K562 (cell line): ENCODE data around the gene IFNGR2. TPM values are rescaled to one million over a fixed set of nuclear protein-coding genes. Genes with fewer than 3 reads are reported as not detected.
A peak's percentile ranks its signal among the peaks of the same experiment; 100 is the strongest.

Experiments
- BRD9 ChIP-seq: fragments of 450-650 bp; IDR thresholded peaks from 2 replicates; pipeline ENCODE4 v1.6.1; 2018; ENCODE audit warnings: low read depth; ENCODE audit not compliant: partially characterized antibody
- CBX8 ChIP-seq: fragments of 200-600 bp; sonication (generic); IDR thresholded peaks from 2 replicates; pipeline ENCODE4 v1.6.1; 2012; ENCODE audit warnings: borderline replicate concordance, mixed run types, low read depth, mild to moderate bottlenecking, moderate library complexity, mixed read lengths, low read length, control low read depth, inconsistent platforms; ENCODE audit not compliant: poor library complexity, severe bottlenecking; ENCODE audit errors: extremely low read depth
- CHCHD3 ChIP-seq: fragments of 250-450 bp; sonication (Bioruptor Pico); IDR thresholded peaks from 2 replicates; pipeline ENCODE4 v2.1.2; 2022; ENCODE audit warnings: mild to moderate bottlenecking
- CHD4 ChIP-seq: fragments of 200-600 bp; sonication (generic); IDR thresholded peaks from 3 replicates; pipeline ENCODE4 v1.6.1; 2012; ENCODE audit warnings: low read depth, mild to moderate bottlenecking, mixed read lengths, low read length, inconsistent platforms; ENCODE audit not compliant: insufficient read depth, insufficient replicate concordance, poor library complexity, severe bottlenecking
- E2F3 ChIP-seq: fragments of 250-450 bp; sonication (Bioruptor Pico); IDR thresholded peaks from 2 replicates; pipeline ENCODE4 v1.4.0; 2020; ENCODE audit warnings: mild to moderate bottlenecking
- ERF ChIP-seq: fragments of 450-650 bp; formaldehyde crosslinking; IDR thresholded peaks from 2 replicates; pipeline ENCODE4 v1.4.0; 2020; ENCODE audit warnings: mild to moderate bottlenecking, mixed read lengths
- HSF4 ChIP-seq: fragments of 250-450 bp; sonication (Bioruptor Pico); IDR thresholded peaks from 2 replicates; pipeline ENCODE4 v2.1.2; 2022; ENCODE audit warnings: mild to moderate bottlenecking, moderate library complexity, borderline replicate concordance
- MAFK ChIP-seq: IDR thresholded peaks from 2 replicates; pipeline ENCODE4 v1.6.1; 2011; ENCODE audit warnings: low read length, improper control_type of control experiment
- PHB2 ChIP-seq: fragments of 450-650 bp; IDR thresholded peaks from 2 replicates; pipeline ENCODE4 v1.6.1; 2017; ENCODE audit warnings: low read depth
- RHOXF2B ChIP-seq: fragments of 250-450 bp; sonication (Bioruptor Pico); conservative IDR thresholded peaks from 2 replicates; pipeline ENCODE4 v1.5.1; 2021
- SAP30 ChIP-seq: fragments of 200-600 bp; sonication (generic); IDR thresholded peaks from 2 replicates; pipeline ENCODE4 v1.6.1; 2012; ENCODE audit warnings: borderline replicate concordance, low read depth, mild to moderate bottlenecking, moderate library complexity, low read length, control low read depth, inconsistent platforms; ENCODE audit not compliant: insufficient read depth, poor library complexity, severe bottlenecking
- TEAD1 ChIP-seq, 2 experiments: fragments of 450-650 bp in 1 of 2; sonication (generic) in 1 of 2; formaldehyde crosslinking; IDR thresholded peaks; 2 replicates each; pipeline versions ENCODE4 v1.4.0 to v1.8.0; 2020 to 2022; ENCODE audit warnings: mild to moderate bottlenecking in 2 of 2, missing genetic modification reagents in 1 of 2
- ZNF561 ChIP-seq: fragments of 450-650 bp; formaldehyde crosslinking; conservative IDR thresholded peaks from 2 replicates; pipeline ENCODE4 v1.4.0; 2020; ENCODE audit warnings: mild to moderate bottlenecking, moderate library complexity
- ZNF699 ChIP-seq: fragments of 250-450 bp; sonication (Bioruptor Pico); IDR thresholded peaks from 2 replicates; pipeline ENCODE4 v1.8.0; 2021; ENCODE audit warnings: mild to moderate bottlenecking, moderate library complexity; ENCODE audit not compliant: insufficient replicate concordance
- ZNF75A ChIP-seq: fragments of 450-650 bp; formaldehyde crosslinking; IDR thresholded peaks from 2 replicates; pipeline ENCODE4 v1.4.0; 2020; ENCODE audit warnings: mild to moderate bottlenecking
- polyA plus RNA-seq, 8 experiments: library from polyadenylated mRNA; depleted of rRNA in 4 of 8; stranded (reverse) in 5 of 8; unstranded in 3 of 8; fragments of >200 nt; fragmentation: Nextera tagmentation in 2 of 8; fragmentation: Illumina TruSeq in 1 of 8; extraction: Ambion mirVana in 2 of 8; extraction: Trizol in 1 of 8; gene quantifications; 2 replicates each; pipeline versions ENCODE4 v1.2.1 to v1.2.3, GENCODE V29; 2011 to 2014; ENCODE audit warnings: inconsistent platforms in 1 of 8, missing spikeins in 1 of 8
- total RNA-seq, 7 experiments: library from RNA; depleted of rRNA in 6 of 7; stranded (reverse); fragments of >200 nt in 6 of 7; fragmentation: Illumina TruSeq in 2 of 7; extraction: Trizol in 2 of 7; gene quantifications; 2 replicates each; pipeline versions ENCODE4 v1.2.1 to v1.2.3, GENCODE V29; 2011 to 2021; ENCODE audit warnings: low replicate concordance in 1 of 7
- TF ChIP-seq, protein P1 (sequence below): fragments of 200-800 bp; sonication (Bioruptor generic); IDR thresholded peaks from 2 replicates; pipeline ENCODE4 v1.6.1; 2016; ENCODE audit warnings: missing genetic modification characterization, missing compliant biosample characterization
- TF ChIP-seq, protein P2 (sequence below): sonication (generic); formaldehyde crosslinking; IDR thresholded peaks from 2 replicates; pipeline ENCODE4 v1.8.0; 2023; ENCODE audit warnings: mild to moderate bottlenecking, missing genetic modification reagents

IFNGR2 gene
- total and polyA plus RNA-seq, 9 of the 15 experiments (the other 6 are each of a cell fraction or from before 2014, with no cell fraction given): 6.7 to 58.0 (median 28.5) TPM

DNA sequence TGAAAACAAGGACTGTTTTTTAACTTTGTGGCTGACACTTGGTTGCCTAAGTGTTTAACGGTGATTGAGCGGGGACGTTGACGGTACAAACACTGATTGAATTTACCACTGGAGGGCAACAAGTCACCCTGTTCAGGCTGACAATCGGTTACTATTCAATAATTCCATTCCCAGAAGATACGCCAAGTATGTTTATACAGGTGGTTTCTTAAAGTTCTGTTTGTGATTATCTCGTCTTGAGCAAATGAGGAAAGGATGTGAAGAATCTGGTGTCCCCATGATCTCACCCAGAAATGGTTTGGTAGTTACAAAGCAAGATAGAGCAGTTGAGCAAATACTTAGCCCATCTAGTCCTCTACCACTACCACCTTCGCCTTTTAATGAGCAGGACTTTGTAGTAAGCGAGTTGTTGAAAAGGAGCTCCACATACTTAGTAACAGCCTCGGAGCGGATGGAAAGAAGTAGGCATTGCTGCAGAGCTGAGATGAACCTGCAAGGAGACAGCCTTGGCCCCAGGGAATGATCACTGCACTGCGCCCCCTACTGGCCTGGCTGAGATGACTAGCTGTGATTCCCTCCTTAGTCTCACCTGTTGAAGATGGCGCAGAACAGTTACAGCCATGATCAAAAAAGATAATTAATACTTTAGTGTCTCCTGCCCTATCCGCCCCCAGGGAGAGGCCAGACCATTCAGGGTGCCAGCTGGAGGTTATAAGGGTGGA, 42.2 kb upstream of the IFNGR2 start (continued):
- TF ChIP-seq, protein P1, sequence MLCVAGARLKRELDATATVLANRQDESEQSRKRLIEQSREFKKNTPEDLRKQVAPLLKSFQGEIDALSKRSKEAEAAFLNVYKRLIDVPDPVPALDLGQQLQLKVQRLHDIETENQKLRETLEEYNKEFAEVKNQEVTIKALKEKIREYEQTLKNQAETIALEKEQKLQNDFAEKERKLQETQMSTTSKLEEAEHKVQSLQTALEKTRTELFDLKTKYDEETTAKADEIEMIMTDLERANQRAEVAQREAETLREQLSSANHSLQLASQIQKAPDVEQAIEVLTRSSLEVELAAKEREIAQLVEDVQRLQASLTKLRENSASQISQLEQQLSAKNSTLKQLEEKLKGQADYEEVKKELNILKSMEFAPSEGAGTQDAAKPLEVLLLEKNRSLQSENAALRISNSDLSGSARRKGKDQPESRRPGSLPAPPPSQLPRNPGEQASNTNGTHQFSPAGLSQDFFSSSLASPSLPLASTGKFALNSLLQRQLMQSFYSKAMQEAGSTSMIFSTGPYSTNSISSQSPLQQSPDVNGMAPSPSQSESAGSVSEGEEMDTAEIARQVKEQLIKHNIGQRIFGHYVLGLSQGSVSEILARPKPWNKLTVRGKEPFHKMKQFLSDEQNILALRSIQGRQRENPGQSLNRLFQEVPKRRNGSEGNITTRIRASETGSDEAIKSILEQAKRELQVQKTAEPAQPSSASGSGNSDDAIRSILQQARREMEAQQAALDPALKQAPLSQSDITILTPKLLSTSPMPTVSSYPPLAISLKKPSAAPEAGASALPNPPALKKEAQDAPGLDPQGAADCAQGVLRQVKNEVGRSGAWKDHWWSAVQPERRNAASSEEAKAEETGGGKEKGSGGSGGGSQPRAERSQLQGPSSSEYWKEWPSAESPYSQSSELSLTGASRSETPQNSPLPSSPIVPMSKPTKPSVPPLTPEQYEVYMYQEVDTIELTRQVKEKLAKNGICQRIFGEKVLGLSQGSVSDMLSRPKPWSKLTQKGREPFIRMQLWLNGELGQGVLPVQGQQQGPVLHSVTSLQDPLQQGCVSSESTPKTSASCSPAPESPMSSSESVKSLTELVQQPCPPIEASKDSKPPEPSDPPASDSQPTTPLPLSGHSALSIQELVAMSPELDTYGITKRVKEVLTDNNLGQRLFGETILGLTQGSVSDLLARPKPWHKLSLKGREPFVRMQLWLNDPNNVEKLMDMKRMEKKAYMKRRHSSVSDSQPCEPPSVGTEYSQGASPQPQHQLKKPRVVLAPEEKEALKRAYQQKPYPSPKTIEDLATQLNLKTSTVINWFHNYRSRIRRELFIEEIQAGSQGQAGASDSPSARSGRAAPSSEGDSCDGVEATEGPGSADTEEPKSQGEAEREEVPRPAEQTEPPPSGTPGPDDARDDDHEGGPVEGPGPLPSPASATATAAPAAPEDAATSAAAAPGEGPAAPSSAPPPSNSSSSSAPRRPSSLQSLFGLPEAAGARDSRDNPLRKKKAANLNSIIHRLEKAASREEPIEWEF (CRISPR knock-in tag): no peak
- TF ChIP-seq HSF4 (CRISPR knock-in tag) (no peak), RHOXF2B (CRISPR knock-in tag) (no peak), TEAD1 (CRISPR knock-in tag; IDR thresholded peaks at IDR 0.05) (0 out of 4 replicates have a peak, but pooled peaks of 1 of the 2 experiments have one; percentile 10), CHD4 (no peak), PHB2 (no peak), ZNF561 (CRISPR knock-in tag) (no peak), E2F3 (CRISPR knock-in tag) (no peak), SAP30 (no peak), MAFK (0 out of 2 replicates have a peak, but pooled peaks have one; percentile 14), BRD9 (no peak), ZNF699 (CRISPR knock-in tag) (no peak), ERF (CRISPR knock-in tag) (no peak), ZNF75A (CRISPR knock-in tag) (no peak), CHCHD3 (CRISPR knock-in tag) (no peak), CBX8 (no peak)
- TF ChIP-seq, protein P2, sequence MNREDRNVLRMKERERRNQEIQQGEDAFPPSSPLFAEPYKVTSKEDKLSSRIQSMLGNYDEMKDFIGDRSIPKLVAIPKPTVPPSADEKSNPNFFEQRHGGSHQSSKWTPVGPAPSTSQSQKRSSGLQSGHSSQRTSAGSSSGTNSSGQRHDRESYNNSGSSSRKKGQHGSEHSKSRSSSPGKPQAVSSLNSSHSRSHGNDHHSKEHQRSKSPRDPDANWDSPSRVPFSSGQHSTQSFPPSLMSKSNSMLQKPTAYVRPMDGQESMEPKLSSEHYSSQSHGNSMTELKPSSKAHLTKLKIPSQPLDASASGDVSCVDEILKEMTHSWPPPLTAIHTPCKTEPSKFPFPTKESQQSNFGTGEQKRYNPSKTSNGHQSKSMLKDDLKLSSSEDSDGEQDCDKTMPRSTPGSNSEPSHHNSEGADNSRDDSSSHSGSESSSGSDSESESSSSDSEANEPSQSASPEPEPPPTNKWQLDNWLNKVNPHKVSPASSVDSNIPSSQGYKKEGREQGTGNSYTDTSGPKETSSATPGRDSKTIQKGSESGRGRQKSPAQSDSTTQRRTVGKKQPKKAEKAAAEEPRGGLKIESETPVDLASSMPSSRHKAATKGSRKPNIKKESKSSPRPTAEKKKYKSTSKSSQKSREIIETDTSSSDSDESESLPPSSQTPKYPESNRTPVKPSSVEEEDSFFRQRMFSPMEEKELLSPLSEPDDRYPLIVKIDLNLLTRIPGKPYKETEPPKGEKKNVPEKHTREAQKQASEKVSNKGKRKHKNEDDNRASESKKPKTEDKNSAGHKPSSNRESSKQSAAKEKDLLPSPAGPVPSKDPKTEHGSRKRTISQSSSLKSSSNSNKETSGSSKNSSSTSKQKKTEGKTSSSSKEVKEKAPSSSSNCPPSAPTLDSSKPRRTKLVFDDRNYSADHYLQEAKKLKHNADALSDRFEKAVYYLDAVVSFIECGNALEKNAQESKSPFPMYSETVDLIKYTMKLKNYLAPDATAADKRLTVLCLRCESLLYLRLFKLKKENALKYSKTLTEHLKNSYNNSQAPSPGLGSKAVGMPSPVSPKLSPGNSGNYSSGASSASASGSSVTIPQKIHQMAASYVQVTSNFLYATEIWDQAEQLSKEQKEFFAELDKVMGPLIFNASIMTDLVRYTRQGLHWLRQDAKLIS (CRISPR knock-in tag): no peak
